Measurements from ENCODE around the gene ALK. TPM values are rescaled to one million over a fixed set of nuclear protein-coding genes. Genes with fewer than 3 reads are reported as not detected.

The ALK gene
- total RNA-seq, 2 donors from 2014 or later: 0.19 TPM; not detected in 1

- Histone ChIP-seq H3K36me3 (no peaks in the 10 kb centered on the region), H3K9me3 (no peaks in the 10 kb centered on the region), H3K9ac (ENCODE audit: low read depth in 2 of 2, low read length in 2 of 2) (no peak overlapping the region), H3K27me3 (no peaks in the 10 kb centered on the region), H3K4me1 (no peaks in the 10 kb centered on the region), H3K27ac (no peak overlapping the region), H3K4me3 (no peak overlapping the region)
- intact Hi-C loops (cut with DNase I): no loop called here
- TF ChIP-seq CTCF (IDR thresholded peaks at IDR 0.05): no peak
- DNase-seq: no peak
Measured at GRCh38 chr2:29420999-29421782, 500.2 kb downstream of the ALK start.

GRCh38 chr2:29420464-29420863, 500.9 kb downstream of the ALK start:
- Histone ChIP-seq H3K9me3 (no peaks in the 10 kb centered on the region), H3K9ac (ENCODE audit: low read depth in 2 of 2, low read length in 2 of 2) (no peak overlapping the region), H3K4me1 (no peaks in the 10 kb centered on the region), H3K4me3 (no peak overlapping the region), H3K36me3 (no peaks in the 10 kb centered on the region), H3K27me3 (no peaks in the 10 kb centered on the region), H3K27ac (no peak overlapping the region)
- no peak for DNase-seq
- intact Hi-C loops (cut with DNase I): no loop called here
- no peak for TF ChIP-seq CTCF (IDR thresholded peaks at IDR 0.05)

- no peaks in the 10 kb centered on the region for H3K36me3 ChIP-seq
- no peaks in the 10 kb centered on the region for H3K4me1 ChIP-seq
- no peak for DNase-seq
- no peaks in the 10 kb centered on the region for H3K9me3 ChIP-seq
- no peak overlapping the region for H3K4me3 ChIP-seq
- no peak for TF ChIP-seq CTCF (IDR thresholded peaks at IDR 0.05)
- intact Hi-C loops (cut with DNase I): no loop called here
- no peak overlapping the region for H3K9ac ChIP-seq (ENCODE audit: low read depth in 2 of 2, low read length in 2 of 2)
- H3K27ac ChIP-seq: no peak overlapping the region
- no peaks in the 10 kb centered on the region for H3K27me3 ChIP-seq
Measured at GRCh38 chr2:29417630-29418029, 503.8 kb downstream of the ALK start.

GRCh38 chr2:29412197-29412925, 509.0 kb downstream of the ALK start:
- Histone ChIP-seq H3K36me3 (no peaks in the 10 kb centered on the region), H3K4me3 (no peak overlapping the region), H3K4me1 (no peaks in the 10 kb centered on the region), H3K9me3 (no peaks in the 10 kb centered on the region), H3K27ac (no peak overlapping the region), H3K27me3 (no peaks in the 10 kb centered on the region), H3K9ac (ENCODE audit: low read depth in 2 of 2, low read length in 2 of 2) (no peak overlapping the region)
- DNase-seq: no peak
- intact Hi-C loops (cut with DNase I): no loop called here
- TF ChIP-seq CTCF (IDR thresholded peaks at IDR 0.05): no peak

GRCh38 chr2:29405707-29406106, 515.7 kb downstream of the ALK start:
- no peak overlapping the region for H3K4me3 ChIP-seq
- TF ChIP-seq CTCF (IDR thresholded peaks at IDR 0.05): no peak
- no peaks in the 10 kb centered on the region for H3K36me3 ChIP-seq
- no peaks in the 10 kb centered on the region for H3K4me1 ChIP-seq
- no peaks in the 10 kb centered on the region for H3K9me3 ChIP-seq
- DNase-seq: no peak
- H3K27ac ChIP-seq: no peak overlapping the region
- H3K27me3 ChIP-seq: no peaks in the 10 kb centered on the region
- H3K9ac ChIP-seq (ENCODE audit: low read depth in 2 of 2, low read length in 2 of 2): no peak overlapping the region
- intact Hi-C loops (cut with DNase I): no loop called here

All from colonic mucosa (tissue), 4 donors.